Activated CD4-positive, CD25-positive, alpha-beta regulatory T cell treated with anti-CD3 and anti-CD28 coated beads, Interleukin-2, amount 50 U/mL, for 72 hours (primary cell): Measurements from ENCODE around the gene OR2H2.

Experiments
- DNase-seq: peaks from one replicate; pipeline ENCODE4 v3.0.0; 2021

Gene OR2H2

GRCh38 chr6:29631209-29631810 lies 46.4 kb downstream of the OR2H2 start:
- no peak for DNase-seq

DNA sequence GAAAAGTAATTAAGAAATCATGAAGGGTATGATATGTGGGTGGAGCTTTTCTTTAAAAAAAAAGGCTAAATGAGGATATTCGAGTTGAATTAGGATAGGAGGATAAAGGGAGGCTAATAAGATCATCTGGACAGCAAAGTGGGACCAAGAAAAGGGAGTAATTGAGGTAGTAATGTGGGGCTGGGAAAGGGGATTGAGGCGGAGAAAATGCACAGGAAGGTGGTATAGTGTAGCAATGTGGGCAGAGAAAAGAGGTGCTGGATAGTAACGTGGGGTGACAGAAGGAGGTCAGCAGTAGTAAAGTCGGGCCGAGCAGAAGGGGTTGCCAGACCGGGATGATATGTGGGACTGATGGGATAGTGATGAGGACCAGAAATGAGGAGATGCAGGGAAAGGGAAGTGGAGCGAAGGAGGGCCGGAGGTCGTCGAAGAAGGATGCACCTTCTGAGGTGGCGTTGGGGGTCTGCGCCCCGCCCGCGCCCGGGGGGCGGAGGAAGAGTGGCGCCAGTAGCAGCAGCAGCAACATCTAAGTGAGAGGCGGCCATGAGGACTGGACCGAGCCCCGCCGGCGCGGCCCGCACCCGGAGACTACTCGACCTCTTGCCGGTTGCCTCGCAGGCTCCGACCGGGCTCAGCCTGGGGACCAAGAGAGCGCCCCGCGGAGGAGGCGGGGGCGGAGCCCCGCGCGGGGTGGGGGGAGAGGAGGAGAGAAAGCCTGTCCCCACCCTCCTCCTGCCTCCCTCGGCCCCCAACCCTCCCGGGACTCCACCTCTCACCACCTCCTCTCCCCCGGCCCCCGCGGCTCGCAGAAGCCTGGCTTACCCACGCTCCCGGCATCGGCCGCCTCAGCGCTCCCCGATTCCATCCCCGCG lies 47.2 kb downstream of the OR2H2 start:
- peak; percentile 51 for DNase-seq

GRCh38 chr6:29632789-29633533 lies 48.0 kb downstream of the OR2H2 start, which contains the start of gene GABBR1:
Gene GABBR1 (minus strand): TSS chr6:29633183. CDS start chr6:29632385, 798 bp downstream.
- peak; percentile 72 for DNase-seq

- DNase-seq: no peak
Observed at GRCh38 chr6:29633534-29633905, 48.6 kb downstream of the OR2H2 start.

- DNase-seq: no peak
Observed at GRCh38 chr6:29637247-29637646, 52.3 kb downstream of the OR2H2 start.
